GM12878 (cell line): Measurements from ENCODE around the gene BCKDK. TPM values are rescaled to one million over a fixed set of nuclear protein-coding genes. Genes with fewer than 3 reads are reported as not detected.

Experiments used
- ATAC-seq: fragments of 200-7000 bp; cut with Tn5 transposase; 3 replicates; pipeline ENCODE4 v1.9.1; 2020; ENCODE audit warnings: mild to moderate bottlenecking, moderate library complexity
- BruUV-seq: library from RNA; stranded (reverse); fragments of 400-500 nt; replicated peaks from 2 replicates; lab custom pipeline; 2021; lab: Mats Ljungman, UMichigan
- CTCF ChIA-PET: fragments of 300-600 bp; sonication (Branson Sonifier 250); formaldehyde crosslinking; extraction: SDS; loops from one replicate; lab custom pipeline; 2021; ENCODE audit warnings: inconsistent platforms; lab: Yijun Ruan, JAX
- POLR2A ChIA-PET: fragments of 350-600 bp; formaldehyde crosslinking; extraction: SDS; loops from one replicate; lab custom pipeline; 2021; ENCODE audit warnings: inconsistent platforms; lab: Charles Lee
- RAD21 ChIA-PET: fragments of 300-600 bp; sonication (Branson Sonifier 250); formaldehyde crosslinking; loops from one replicate; lab custom pipeline; 2023; ENCODE audit warnings: antibody characterized with exemption; ENCODE audit not compliant: unreplicated experiment; lab: Charles Lee
- SMC1A ChIA-PET: fragments of 300-600 bp; sonication (Branson Sonifier 250); formaldehyde crosslinking; loops from one replicate; lab custom pipeline; 2023; ENCODE audit not compliant: unreplicated experiment, uncharacterized antibody; lab: Charles Lee
- DNase-seq: peaks from one replicate; pipeline ENCODE4 v3.0.0-alpha.2; 2011; ENCODE audit warnings: low read depth, low spot score
- FAIRE-seq: peaks from 3 replicates; lab custom pipeline; 2011; peaks lifted over from hg19 to GRCh38; lab: Jason Lieb, UNC
- H2AFZ ChIP-seq: 2 replicates; pipeline ENCODE4 v1.6.0; 2011; ENCODE audit warnings: low read depth, low read length, control low read depth; ENCODE audit not compliant: control insufficient read depth
- H3K27ac ChIP-seq: 2 replicates; pipeline ENCODE4 v1.5.1; 2011; ENCODE audit warnings: control low read depth; ENCODE audit not compliant: control insufficient read depth, insufficient read depth
- H3K27me3 ChIP-seq, 2 experiments: replicated peaks in 1 of 2; 2 replicates each; pipeline versions ENCODE4 v1.6.0 to v1.6.1; 2011; ENCODE audit warnings: low read length in 1 of 2; ENCODE audit not compliant: control insufficient read depth in 2 of 2, insufficient read depth in 2 of 2
- H3K36me3 ChIP-seq, 2 experiments: 2 replicates each; pipeline ENCODE4 v1.5.1; 2011; ENCODE audit warnings: low read length in 1 of 2; ENCODE audit not compliant: control insufficient read depth in 2 of 2, insufficient read depth in 2 of 2
- H3K4me1 ChIP-seq: 2 replicates; pipeline ENCODE4 v1.6.1; 2011; ENCODE audit warnings: mild to moderate bottlenecking, low read length, moderate library complexity, mixed read lengths; ENCODE audit not compliant: control insufficient read depth, insufficient read depth
- H3K4me2 ChIP-seq: 2 replicates; pipeline ENCODE4 v1.6.0; 2011; ENCODE audit warnings: control low read depth; ENCODE audit not compliant: control insufficient read depth, insufficient read depth
- H3K4me3 ChIP-seq: fragments of 200-600 bp; sonication (generic); 2 replicates; pipeline ENCODE4 v1.5.1; 2016
- H3K79me2 ChIP-seq: 2 replicates; pipeline ENCODE4 v1.6.0; 2011; ENCODE audit warnings: low read length; ENCODE audit not compliant: control insufficient read depth, insufficient read depth
- H3K9ac ChIP-seq: 2 replicates; pipeline ENCODE4 v1.8.0; 2011; ENCODE audit warnings: low read length, control low read depth, mixed read lengths; ENCODE audit not compliant: control insufficient read depth, insufficient read depth
- H3K9me3 ChIP-seq: replicated peaks from 3 replicates; pipeline ENCODE4 v1.5.1; 2011; ENCODE audit warnings: mild to moderate bottlenecking, low read length; ENCODE audit not compliant: control insufficient read depth, insufficient read depth
- H4K20me1 ChIP-seq: 2 replicates; pipeline ENCODE4 v1.6.0; 2011; ENCODE audit not compliant: control insufficient read depth, insufficient read depth
- GABPA ChIP-seq: IDR thresholded peaks from 2 replicates; pipeline ENCODE4 v1.6.1; 2014; ENCODE audit warnings: antibody characterized with exemption, low read depth, mild to moderate bottlenecking, inconsistent platforms
- IKZF1 ChIP-seq: fragments of 450-650 bp; conservative IDR thresholded peaks from 2 replicates; pipeline ENCODE4 v1.6.1; 2017; ENCODE audit warnings: antibody characterized with exemption, mild to moderate bottlenecking
- PAX5 ChIP-seq: IDR thresholded peaks from 2 replicates; pipeline ENCODE4 v1.6.1; 2011; ENCODE audit warnings: low read depth, low read length, borderline replicate concordance
- SPI1 ChIP-seq: IDR thresholded peaks from 2 replicates; pipeline ENCODE4 v1.6.1; 2011; ENCODE audit warnings: low read depth, mild to moderate bottlenecking, low read length, moderate library complexity, borderline replicate concordance; ENCODE audit not compliant: insufficient read depth
- TCF7 ChIP-seq: IDR thresholded peaks from 2 replicates; pipeline ENCODE4 v1.6.1; 2014; ENCODE audit warnings: antibody characterized with exemption, borderline replicate concordance
- ZNF217 ChIP-seq: fragments of 450-650 bp; IDR thresholded peaks from 2 replicates; pipeline ENCODE4 v1.6.1; 2017; ENCODE audit warnings: antibody characterized with exemption, mild to moderate bottlenecking
- WGBS: methylation state at CpG from one replicate; pipeline ENCODE4 v1.1.6; 2016; ENCODE audit warnings: low lambda C conversion rate; ENCODE audit not compliant: insufficient replicate concordance, insufficient coverage; ENCODE audit errors: missing lambda C conversion rate; 5-methylcytosine and 5-hydroxymethylcytosine counted together
- in situ Hi-C: fragments of 300-500 bp; cut with MboI; formaldehyde crosslinking; loops from 9 replicates; pipeline ENCODE4 v1.14.3; 2018; ENCODE audit warnings: mixed read lengths
- intact Hi-C: fragments of 100-400 bp; cut with micrococcal nuclease; formaldehyde crosslinking; loops from one replicate; pipeline ENCODE4 v1.14.2; 2022; ENCODE audit not compliant: unreplicated experiment
- polyA plus RNA-seq, 11 experiments: library from polyadenylated mRNA; depleted of rRNA in 4 of 11; unstranded in 6 of 11; stranded (reverse) in 5 of 11; fragments of >200 nt; fragmentation: Nextera tagmentation in 4 of 11; fragmentation: Illumina TruSeq in 1 of 11; extraction: Ambion mirVana in 4 of 11; extraction: Trizol in 1 of 11; gene quantifications; 1 replicate in 1 of 11; 2 replicates in 10 of 11; pipeline versions ENCODE4 v1.2.1 to v1.2.3, GENCODE V29; 2011 to 2016; ENCODE audit warnings: inconsistent platforms in 2 of 11, missing spikeins in 2 of 11, low read depth in 1 of 11
- total RNA-seq, 4 experiments: library from RNA; depleted of rRNA in 3 of 4; stranded (reverse); fragments of >200 nt in 3 of 4; fragmentation: Illumina TruSeq in 1 of 4; extraction: Trizol in 1 of 4; gene quantifications; 2 replicates each; pipeline versions ENCODE4 v1.2.1 to v1.2.3, GENCODE V29; 2013 to 2021

Gene BCKDK
- total and polyA plus RNA-seq, 10 of the 15 experiments (the other 5 are each of a cell fraction or from before 2014, with no cell fraction given) = 0.68 to 56.6 (median 32.8) TPM

GRCh38 chr16:31143011-31143693 is 35.0 kb downstream of the BCKDK start:
- BruUV-seq = no TSS peak
- 82% methylated on average over 21 of the region's 22 CpGs for WGBS
- Histone ChIP-seq H3K4me1 (peaks cover 9% of the 10 kb centered on the region), H3K9ac (no peak overlapping the region; the same call in 1 of the 2 replicates), H3K27me3 (no peaks in the 10 kb centered on the region), H2AFZ (peak overlapping the region; percentile 84), H3K4me3 (no peak overlapping the region), H3K9me3 (no peaks in the 10 kb centered on the region), H3K79me2 (no peaks in the 10 kb centered on the region), H4K20me1 (peaks cover 3% of the 10 kb centered on the region; the same call in 1 of the 2 replicates), H3K36me3 (no peaks in the 10 kb centered on the region), H3K27ac (no peak overlapping the region), H3K4me2 (peak overlapping the region; percentile 89)
- DNase-seq (no peak), ATAC-seq (no peak), FAIRE-seq (no peak)
- SMC1A ChIA-PET = interaction anchor here (1.0 to 2.0 kb wide), 13 partner anchors 14 to 301 kb away, joined by 3 to 12 read pairs (median 5); partner anchors contain the start of genes HSD3B7 and KAT8
- TF ChIP-seq GABPA (no peak), IKZF1 (0 out of 2 replicates have a peak, but pooled peaks have one; percentile 8)
- intact Hi-C loops = loop anchor here (2.0 to 5.0 kb wide), 4 partner anchors 36 to 190 kb away; partner anchors contain the start of genes BCKDK, ZNF646 and ZNF668
- POLR2A ChIA-PET = interaction anchor here (0.9 to 2.1 kb wide), 7 partner anchors 24 to 190 kb away, joined by 3 to 24 read pairs (median 8); partner anchors contain the start of genes FUS, KAT8, PYCARD and ZNF646
- RAD21 ChIA-PET = interaction anchor here (1.3 to 3.3 kb wide), 16 partner anchors 9 to 316 kb away, joined by 3 to 48 read pairs (median 7); partner anchors contain the start of genes ARMC5, FUS, HSD3B7 and ITGAX
- in situ Hi-C loops = loop anchor here (10.0 kb wide), 1 partner anchor 732 kb away; the partner anchor contains the start of gene ZNF267
- CTCF ChIA-PET = interaction anchor here (0.7 to 3.1 kb wide), 26 partner anchors 10 to 734 kb away, joined by 3 to 23 read pairs (median 8); partner anchors contain the start of genes FUS, HSD3B7, KAT8 and PYCARD

- no peak for DNase-seq
- no peak overlapping the region for H3K4me2 ChIP-seq
- H3K79me2 ChIP-seq = no peaks in the 10 kb centered on the region
- no peak overlapping the region for H3K9ac ChIP-seq
- no peak overlapping the region for H3K27ac ChIP-seq
- intact Hi-C loops (loop anchor here (2.0 to 5.0 kb wide), 4 partner anchors 36 to 191 kb away; partner anchors contain the start of genes BCKDK, ZNF646 and ZNF668), in situ Hi-C loops (loop anchor here (10.0 kb wide), 1 partner anchor 731 kb away; the partner anchor contains the start of gene ZNF267)
- POLR2A ChIA-PET = interaction anchor here (1.5 kb wide), 1 partner anchor 24 kb away, joined by 3 read pairs; no protein-coding TSS in a partner anchor
- H3K36me3 ChIP-seq = no peaks in the 10 kb centered on the region
- no TSS peak for BruUV-seq
- FAIRE-seq = no peak
- no peak overlapping the region for H2AFZ ChIP-seq
- SMC1A ChIA-PET = interaction anchor here (0.7 to 2.0 kb wide), 5 partner anchors 14 to 301 kb away, joined by 3 to 7 read pairs (median 3); no protein-coding TSS in a partner anchor
- ATAC-seq = no peak
- H3K9me3 ChIP-seq = no peaks in the 10 kb centered on the region
- peaks cover 3% of the 10 kb centered on the region; the same call in 1 of the 2 replicates for H4K20me1 ChIP-seq
- TF ChIP-seq SPI1 (no peak), TCF7 (no peak), ZNF217 (no peak), PAX5 (no peak)
- no peak overlapping the region for H3K4me3 ChIP-seq
- 89% methylated on average over 8 of the region's 8 CpGs for WGBS
- peaks cover 9% of the 10 kb centered on the region for H3K4me1 ChIP-seq
- CTCF ChIA-PET = interaction anchor here (0.7 to 3.1 kb wide), 8 partner anchors 10 to 190 kb away, joined by 3 to 23 read pairs (median 11); partner anchors contain the start of gene KAT8
- RAD21 ChIA-PET = interaction anchor here (0.6 to 3.3 kb wide), 3 partner anchors 24 to 300 kb away, joined by 3 to 48 read pairs (median 3); partner anchors contain the start of gene KAT8
- H3K27me3 ChIP-seq = no peaks in the 10 kb centered on the region
These were observed 35.5 kb downstream of the BCKDK start for GRCh38 chr16:31143694-31144148.
